GM23338 (cell line): Measurements from ENCODE around the gene HIVEP3.

Experiments
- CREB1 ChIP-seq: fragments of 250-450 bp; sonication (Bioruptor Pico); IDR thresholded peaks from 2 replicates; pipeline ENCODE4 v1.5.0; 2020; ENCODE audit warnings: low read depth, mild to moderate bottlenecking, moderate library complexity
- CTCF ChIP-seq, 2 experiments: fragments of 200-600 bp in 1 of 2; sonication (generic) in 1 of 2; conservative IDR thresholded peaks; 2 replicates each; pipeline versions ENCODE4 v1.5.1 to v1.6.1; 2016 to 2017; ENCODE audit warnings: antibody characterized with exemption in 2 of 2, low read depth in 2 of 2, mild to moderate bottlenecking in 2 of 2, moderate library complexity in 1 of 2
- ETS1 ChIP-seq: IDR thresholded peaks from 2 replicates; pipeline ENCODE4 v1.6.1; 2016; ENCODE audit warnings: antibody characterized with exemption
- EZH2 ChIP-seq: fragments of 200-600 bp; sonication (generic); IDR thresholded peaks from one replicate; pipeline ENCODE4 v1.8.0; 2017; ENCODE audit warnings: antibody characterized with exemption, mild to moderate bottlenecking, low read depth; ENCODE audit not compliant: unreplicated experiment
- EZH2phosphoT487 ChIP-seq: fragments of 200-600 bp; sonication (generic); IDR thresholded peaks from one replicate; pipeline ENCODE4 v1.8.1; 2018; ENCODE audit warnings: antibody characterized with exemption; ENCODE audit not compliant: unreplicated experiment
- JUNB ChIP-seq: IDR thresholded peaks from one replicate; pipeline ENCODE4 v1.6.1; 2016; ENCODE audit warnings: antibody characterized with exemption; ENCODE audit not compliant: unreplicated experiment
- NANOG ChIP-seq: IDR thresholded peaks from 2 replicates; pipeline ENCODE4 v1.6.1; 2016; ENCODE audit warnings: antibody characterized with exemption, borderline replicate concordance
- POLR2AphosphoS5 ChIP-seq: IDR thresholded peaks from 2 replicates; pipeline ENCODE4 v1.6.1; 2016; ENCODE audit warnings: antibody characterized with exemption, low read depth
- STAT1 ChIP-seq: IDR thresholded peaks from one replicate; pipeline ENCODE4 v1.6.1; 2016; ENCODE audit warnings: antibody characterized with exemption; ENCODE audit not compliant: unreplicated experiment
- ZNF114 ChIP-seq: fragments of 250-450 bp; sonication (Bioruptor Pico); IDR thresholded peaks from 2 replicates; pipeline ENCODE4 v1.5.0; 2020; ENCODE audit warnings: mild to moderate bottlenecking, moderate library complexity
- ZNF331 ChIP-seq: fragments of 250-450 bp; sonication (Bioruptor Pico); IDR thresholded peaks from 2 replicates; pipeline ENCODE4 v1.5.0; 2020; ENCODE audit warnings: low read depth, mild to moderate bottlenecking, moderate library complexity
- TF ChIP-seq, protein P1 (sequence below): IDR thresholded peaks from one replicate; pipeline ENCODE4 v1.6.1; 2018; ENCODE audit warnings: antibody characterized with exemption; ENCODE audit not compliant: unreplicated experiment
- TF ChIP-seq, protein P2 (sequence below): fragments of 250-450 bp; sonication (Bioruptor Pico); IDR thresholded peaks from 2 replicates; pipeline ENCODE4 v1.5.0; 2020; ENCODE audit warnings: mild to moderate bottlenecking, moderate library complexity

- TF ChIP-seq CTCF (conservative IDR thresholded peaks at IDR 0.05; ENCODE audit: low read depth in 2 of 2) (no peak), EZH2 (no peak), EZH2phosphoT487 (no peak), ZNF331 (no peak), POLR2AphosphoS5 (no peak), NANOG (no peak), ETS1 (no peak), CREB1 (CRISPR knock-in tag) (no peak), JUNB (no peak), ZNF114 (no peak), STAT1 (no peak)
- TF ChIP-seq, protein P1, sequence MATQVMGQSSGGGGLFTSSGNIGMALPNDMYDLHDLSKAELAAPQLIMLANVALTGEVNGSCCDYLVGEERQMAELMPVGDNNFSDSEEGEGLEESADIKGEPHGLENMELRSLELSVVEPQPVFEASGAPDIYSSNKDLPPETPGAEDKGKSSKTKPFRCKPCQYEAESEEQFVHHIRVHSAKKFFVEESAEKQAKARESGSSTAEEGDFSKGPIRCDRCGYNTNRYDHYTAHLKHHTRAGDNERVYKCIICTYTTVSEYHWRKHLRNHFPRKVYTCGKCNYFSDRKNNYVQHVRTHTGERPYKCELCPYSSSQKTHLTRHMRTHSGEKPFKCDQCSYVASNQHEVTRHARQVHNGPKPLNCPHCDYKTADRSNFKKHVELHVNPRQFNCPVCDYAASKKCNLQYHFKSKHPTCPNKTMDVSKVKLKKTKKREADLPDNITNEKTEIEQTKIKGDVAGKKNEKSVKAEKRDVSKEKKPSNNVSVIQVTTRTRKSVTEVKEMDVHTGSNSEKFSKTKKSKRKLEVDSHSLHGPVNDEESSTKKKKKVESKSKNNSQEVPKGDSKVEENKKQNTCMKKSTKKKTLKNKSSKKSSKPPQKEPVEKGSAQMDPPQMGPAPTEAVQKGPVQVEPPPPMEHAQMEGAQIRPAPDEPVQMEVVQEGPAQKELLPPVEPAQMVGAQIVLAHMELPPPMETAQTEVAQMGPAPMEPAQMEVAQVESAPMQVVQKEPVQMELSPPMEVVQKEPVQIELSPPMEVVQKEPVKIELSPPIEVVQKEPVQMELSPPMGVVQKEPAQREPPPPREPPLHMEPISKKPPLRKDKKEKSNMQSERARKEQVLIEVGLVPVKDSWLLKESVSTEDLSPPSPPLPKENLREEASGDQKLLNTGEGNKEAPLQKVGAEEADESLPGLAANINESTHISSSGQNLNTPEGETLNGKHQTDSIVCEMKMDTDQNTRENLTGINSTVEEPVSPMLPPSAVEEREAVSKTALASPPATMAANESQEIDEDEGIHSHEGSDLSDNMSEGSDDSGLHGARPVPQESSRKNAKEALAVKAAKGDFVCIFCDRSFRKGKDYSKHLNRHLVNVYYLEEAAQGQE = no peak
- TF ChIP-seq, protein P2, sequence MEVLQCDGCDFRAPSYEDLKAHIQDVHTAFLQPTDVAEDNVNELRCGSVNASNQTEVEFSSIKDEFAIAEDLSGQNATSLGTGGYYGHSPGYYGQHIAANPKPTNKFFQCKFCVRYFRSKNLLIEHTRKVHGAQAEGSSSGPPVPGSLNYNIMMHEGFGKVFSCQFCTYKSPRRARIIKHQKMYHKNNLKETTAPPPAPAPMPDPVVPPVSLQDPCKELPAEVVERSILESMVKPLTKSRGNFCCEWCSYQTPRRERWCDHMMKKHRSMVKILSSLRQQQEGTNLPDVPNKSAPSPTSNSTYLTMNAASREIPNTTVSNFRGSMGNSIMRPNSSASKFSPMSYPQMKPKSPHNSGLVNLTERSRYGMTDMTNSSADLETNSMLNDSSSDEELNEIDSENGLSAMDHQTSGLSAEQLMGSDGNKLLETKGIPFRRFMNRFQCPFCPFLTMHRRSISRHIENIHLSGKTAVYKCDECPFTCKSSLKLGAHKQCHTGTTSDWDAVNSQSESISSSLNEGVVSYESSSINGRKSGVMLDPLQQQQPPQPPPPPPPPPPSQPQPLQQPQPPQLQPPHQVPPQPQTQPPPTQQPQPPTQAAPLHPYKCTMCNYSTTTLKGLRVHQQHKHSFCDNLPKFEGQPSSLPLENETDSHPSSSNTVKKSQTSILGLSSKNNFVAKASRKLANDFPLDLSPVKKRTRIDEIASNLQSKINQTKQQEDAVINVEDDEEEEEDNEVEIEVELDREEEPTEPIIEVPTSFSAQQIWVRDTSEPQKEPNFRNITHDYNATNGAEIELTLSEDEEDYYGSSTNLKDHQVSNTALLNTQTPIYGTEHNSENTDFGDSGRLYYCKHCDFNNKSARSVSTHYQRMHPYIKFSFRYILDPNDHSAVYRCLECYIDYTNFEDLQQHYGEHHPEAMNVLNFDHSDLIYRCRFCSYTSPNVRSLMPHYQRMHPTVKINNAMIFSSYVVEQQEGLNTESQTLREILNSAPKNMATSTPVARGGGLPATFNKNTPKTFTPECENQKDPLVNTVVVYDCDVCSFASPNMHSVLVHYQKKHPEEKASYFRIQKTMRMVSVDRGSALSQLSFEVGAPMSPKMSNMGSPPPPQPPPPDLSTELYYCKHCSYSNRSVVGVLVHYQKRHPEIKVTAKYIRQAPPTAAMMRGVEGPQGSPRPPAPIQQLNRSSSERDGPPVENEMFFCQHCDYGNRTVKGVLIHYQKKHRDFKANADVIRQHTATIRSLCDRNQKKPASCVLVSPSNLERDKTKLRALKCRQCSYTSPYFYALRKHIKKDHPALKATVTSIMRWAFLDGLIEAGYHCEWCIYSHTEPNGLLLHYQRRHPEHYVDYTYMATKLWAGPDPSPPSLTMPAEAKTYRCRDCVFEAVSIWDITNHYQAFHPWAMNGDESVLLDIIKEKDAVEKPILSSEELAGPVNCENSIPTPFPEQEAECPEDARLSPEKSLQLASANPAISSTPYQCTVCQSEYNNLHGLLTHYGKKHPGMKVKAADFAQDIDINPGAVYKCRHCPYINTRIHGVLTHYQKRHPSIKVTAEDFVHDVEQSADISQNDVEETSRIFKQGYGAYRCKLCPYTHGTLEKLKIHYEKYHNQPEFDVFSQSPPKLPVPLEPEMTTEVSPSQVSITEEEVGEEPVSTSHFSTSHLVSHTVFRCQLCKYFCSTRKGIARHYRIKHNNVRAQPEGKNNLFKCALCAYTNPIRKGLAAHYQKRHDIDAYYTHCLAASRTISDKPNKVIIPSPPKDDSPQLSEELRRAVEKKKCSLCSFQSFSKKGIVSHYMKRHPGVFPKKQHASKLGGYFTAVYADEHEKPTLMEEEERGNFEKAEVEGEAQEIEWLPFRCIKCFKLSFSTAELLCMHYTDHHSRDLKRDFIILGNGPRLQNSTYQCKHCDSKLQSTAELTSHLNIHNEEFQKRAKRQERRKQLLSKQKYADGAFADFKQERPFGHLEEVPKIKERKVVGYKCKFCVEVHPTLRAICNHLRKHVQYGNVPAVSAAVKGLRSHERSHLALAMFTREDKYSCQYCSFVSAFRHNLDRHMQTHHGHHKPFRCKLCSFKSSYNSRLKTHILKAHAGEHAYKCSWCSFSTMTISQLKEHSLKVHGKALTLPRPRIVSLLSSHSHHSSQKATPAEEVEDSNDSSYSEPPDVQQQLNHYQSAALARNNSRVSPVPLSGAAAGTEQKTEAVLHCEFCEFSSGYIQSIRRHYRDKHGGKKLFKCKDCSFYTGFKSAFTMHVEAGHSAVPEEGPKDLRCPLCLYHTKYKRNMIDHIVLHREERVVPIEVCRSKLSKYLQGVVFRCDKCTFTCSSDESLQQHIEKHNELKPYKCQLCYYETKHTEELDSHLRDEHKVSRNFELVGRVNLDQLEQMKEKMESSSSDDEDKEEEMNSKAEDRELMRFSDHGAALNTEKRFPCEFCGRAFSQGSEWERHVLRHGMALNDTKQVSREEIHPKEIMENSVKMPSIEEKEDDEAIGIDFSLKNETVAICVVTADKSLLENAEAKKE = no peak
These were observed 332.5 kb downstream of the HIVEP3 start for GRCh38 chr1:41586230-41586629.
